IMR-90 (cell line): ENCODE measurements around the gene NDUFB2. TPM values are rescaled to one million over a fixed set of nuclear protein-coding genes. Genes with fewer than 3 reads are reported as not detected.

Experiments
- ATAC-seq: fragments of 200-7000 bp; cut with Tn5 transposase; 2 replicates; pipeline ENCODE4 v1.9.1; 2020; ENCODE audit warnings: low read depth, mild to moderate bottlenecking, moderate library complexity
- BruUV-seq: library from RNA; stranded (reverse); fragments of 400-500 nt; replicated peaks from 2 replicates; lab custom pipeline; 2021; lab: Mats Ljungman, UMichigan
- CTCF ChIA-PET: fragments of 300-600 bp; formaldehyde crosslinking; extraction: SDS; loops from one replicate; lab custom pipeline; 2021; ENCODE audit warnings: antibody characterized with exemption; lab: Yijun Ruan, JAX
- POLR2A ChIA-PET: fragments of 300-600 bp; sonication (Branson Sonifier 250); formaldehyde crosslinking; loops from one replicate; lab custom pipeline; 2022; ENCODE audit warnings: antibody characterized with exemption; ENCODE audit not compliant: unreplicated experiment; lab: Charles Lee
- DNase-seq: peaks from one replicate; pipeline ENCODE4 v3.0.0; 2013
- H2AFZ ChIP-seq: replicated peaks from 2 replicates; pipeline ENCODE3; 2013; ENCODE audit warnings: low read length, mild to moderate bottlenecking; ENCODE audit not compliant: poor library complexity
- H2AK5ac ChIP-seq: 2 replicates; pipeline ENCODE4 v1.6.1; 2013; ENCODE audit warnings: low read depth, low read length, inconsistent platforms
- H2AK9ac ChIP-seq: replicated peaks from 2 replicates; pipeline ENCODE3; 2013; ENCODE audit warnings: mild to moderate bottlenecking, low read depth, low read length, moderate library complexity; ENCODE audit not compliant: poor library complexity
- H2BK120ac ChIP-seq: 2 replicates; pipeline ENCODE4 v1.6.1; 2013; ENCODE audit warnings: low read depth, low read length, inconsistent platforms
- H2BK15ac ChIP-seq: 3 replicates; pipeline ENCODE4 v1.6.1; 2013; ENCODE audit warnings: low read depth, low read length, inconsistent platforms
- H2BK20ac ChIP-seq: 2 replicates; pipeline ENCODE4 v1.6.1; 2013; ENCODE audit warnings: low read depth, mild to moderate bottlenecking, inconsistent platforms, low read length, moderate library complexity
- H2BK5ac ChIP-seq: 2 replicates; pipeline ENCODE4 v1.6.1; 2013; ENCODE audit warnings: mild to moderate bottlenecking, low read depth, low read length, inconsistent platforms; ENCODE audit not compliant: poor library complexity, severe bottlenecking
- H3K14ac ChIP-seq: replicated peaks from 2 replicates; pipeline ENCODE4 v1.6.1; 2013; ENCODE audit warnings: low read depth, low read length, inconsistent platforms
- H3K18ac ChIP-seq: 2 replicates; pipeline ENCODE4 v1.6.1; 2013; ENCODE audit warnings: low read depth, low read length, control low read depth
- H3K23ac ChIP-seq: 2 replicates; pipeline ENCODE4 v1.6.1; 2013; ENCODE audit warnings: low read depth, low read length, inconsistent platforms
- H3K27ac ChIP-seq: 2 replicates; pipeline ENCODE4 v1.5.1; 2013; ENCODE audit warnings: mild to moderate bottlenecking, control low read depth, low read length; ENCODE audit not compliant: insufficient read depth
- H3K27me3 ChIP-seq: 2 replicates; pipeline ENCODE4 v1.6.1; 2013; ENCODE audit warnings: low read length; ENCODE audit not compliant: control insufficient read depth, insufficient read depth
- H3K36me3 ChIP-seq: 2 replicates; pipeline ENCODE4 v1.6.1; 2013; ENCODE audit warnings: low read length, mixed read lengths; ENCODE audit not compliant: control insufficient read depth, insufficient read depth
- H3K4ac ChIP-seq: 2 replicates; pipeline ENCODE4 v1.6.1; 2013; ENCODE audit warnings: low read depth, low read length, inconsistent platforms
- H3K4me1 ChIP-seq: 2 replicates; pipeline ENCODE4 v1.6.1; 2013; ENCODE audit warnings: low read length, mixed read lengths; ENCODE audit not compliant: control insufficient read depth, insufficient read depth
- H3K4me2 ChIP-seq: 2 replicates; pipeline ENCODE4 v1.6.1; 2013; ENCODE audit warnings: low read depth, mild to moderate bottlenecking, control low read depth, low read length, moderate library complexity
- H3K4me3 ChIP-seq: 2 replicates; pipeline ENCODE4 v1.5.1; 2013; ENCODE audit warnings: low read depth, mild to moderate bottlenecking, control low read depth, low read length, moderate library complexity; ENCODE audit not compliant: insufficient read depth
- H3K56ac ChIP-seq: 2 replicates; pipeline ENCODE4 v1.6.1; 2013; ENCODE audit warnings: low read length, inconsistent platforms; ENCODE audit not compliant: insufficient read depth; ENCODE audit errors: extremely low read depth
- H3K79me1 ChIP-seq, 2 experiments: 2 replicates each; pipeline ENCODE4 v1.6.1; 2013; ENCODE audit warnings: low read length in 2 of 2, inconsistent platforms in 1 of 2, low read depth in 1 of 2
- H3K9ac ChIP-seq: 2 replicates; pipeline ENCODE4 v1.6.1; 2013; ENCODE audit warnings: low read depth, low read length, control low read depth
- H3K9me1 ChIP-seq: 2 replicates; pipeline ENCODE4 v1.6.1; 2013; ENCODE audit warnings: low read length, inconsistent platforms; ENCODE audit not compliant: insufficient read depth
- H3K9me3 ChIP-seq: 2 replicates; pipeline ENCODE4 v1.6.1; 2013; ENCODE audit warnings: low read length; ENCODE audit not compliant: control insufficient read depth, insufficient read depth
- H4K20me1 ChIP-seq: 2 replicates; pipeline ENCODE4 v1.6.1; 2013; ENCODE audit warnings: low read length, inconsistent platforms; ENCODE audit not compliant: insufficient read depth
- H4K5ac ChIP-seq: 2 replicates; pipeline ENCODE4 v1.6.1; 2013; ENCODE audit warnings: mild to moderate bottlenecking, low read depth, low read length, control low read depth
- H4K8ac ChIP-seq, 2 experiments: 2 replicates each; pipeline ENCODE4 v1.6.1; 2013; ENCODE audit warnings: low read depth in 2 of 2, low read length in 2 of 2, control low read depth in 1 of 2, inconsistent platforms in 1 of 2
- H4K91ac ChIP-seq: 2 replicates; pipeline ENCODE4 v1.6.1; 2013; ENCODE audit warnings: low read depth, low read length, inconsistent platforms; ENCODE audit not compliant: insufficient read depth
- BHLHE40 ChIP-seq: fragments of 150-350 bp; IDR thresholded peaks from 2 replicates; pipeline ENCODE4 v1.6.1; 2016; ENCODE audit warnings: mild to moderate bottlenecking, low read depth, low read length
- CEBPB ChIP-seq: IDR thresholded peaks from 2 replicates; pipeline ENCODE4 v1.6.1; 2012; ENCODE audit warnings: low read depth, low read length, improper control_type of control experiment
- CHD1 ChIP-seq: IDR thresholded peaks from 2 replicates; pipeline ENCODE4 v1.6.1; 2012; ENCODE audit warnings: low read depth, low read length, improper control_type of control experiment
- CTCF ChIP-seq: conservative IDR thresholded peaks from 2 replicates; pipeline ENCODE4 v1.5.1; 2012; ENCODE audit warnings: mild to moderate bottlenecking, low read depth, low read length, improper control_type of control experiment
- FOS ChIP-seq: fragments of 150-350 bp; IDR thresholded peaks from 2 replicates; pipeline ENCODE4 v1.6.1; 2016; ENCODE audit warnings: low read depth, low read length
- MAFK ChIP-seq: IDR thresholded peaks from 2 replicates; pipeline ENCODE4 v1.6.1; 2012; ENCODE audit warnings: low read depth, low read length, improper control_type of control experiment
- MAZ ChIP-seq: IDR thresholded peaks from 2 replicates; pipeline ENCODE4 v1.6.1; 2012; ENCODE audit warnings: low read depth, mild to moderate bottlenecking, low read length, improper control_type of control experiment, moderate library complexity, borderline replicate concordance
- MXI1 ChIP-seq: IDR thresholded peaks from 2 replicates; pipeline ENCODE4 v1.6.1; 2012; ENCODE audit warnings: low read depth, mild to moderate bottlenecking, low read length, moderate library complexity, borderline replicate concordance
- NFE2L2 ChIP-seq: fragments of 150-350 bp; IDR thresholded peaks from 2 replicates; pipeline ENCODE4 v1.6.1; 2016; ENCODE audit warnings: low read depth, mild to moderate bottlenecking, low read length
- POLR2A ChIP-seq: IDR thresholded peaks from 2 replicates; pipeline ENCODE4 v1.6.1; 2012; ENCODE audit warnings: mild to moderate bottlenecking, low read depth, low read length
- RAD21 ChIP-seq: IDR thresholded peaks from 2 replicates; pipeline ENCODE4 v1.6.1; 2012; ENCODE audit warnings: low read length, improper control_type of control experiment
- RCOR1 ChIP-seq: IDR thresholded peaks from 2 replicates; pipeline ENCODE4 v1.6.1; 2012; ENCODE audit warnings: mild to moderate bottlenecking, low read length, improper control_type of control experiment; ENCODE audit not compliant: insufficient replicate concordance
- RFX5 ChIP-seq: IDR thresholded peaks from 2 replicates; pipeline ENCODE4 v1.8.0; 2012; ENCODE audit warnings: low read depth, mild to moderate bottlenecking, low read length, moderate library complexity
- SMC3 ChIP-seq: fragments of 150-350 bp; IDR thresholded peaks from 2 replicates; pipeline ENCODE4 v1.6.1; 2016; ENCODE audit warnings: low read depth, mild to moderate bottlenecking, antibody characterized with exemption, low read length, moderate library complexity
- USF2 ChIP-seq: fragments of 150-350 bp; IDR thresholded peaks from 2 replicates; pipeline ENCODE4 v1.6.1; 2017; ENCODE audit warnings: mild to moderate bottlenecking, antibody characterized with exemption, low read length, low read depth
- whole genome bisulfite sequencing, 2 experiments: methylation state at CpG; one replicate each; pipeline versions ENCODE4 v1.1.5 to v1.1.7; 2013; ENCODE audit warnings: missing lambda C conversion rate in 2 of 2; ENCODE audit not compliant: insufficient read length in 1 of 2; ENCODE audit errors: extremely low coverage in 2 of 2; 5-methylcytosine and 5-hydroxymethylcytosine counted together
- dilution Hi-C: fragments of 300-500 bp; cut with HindIII; formaldehyde crosslinking; loops from one replicate; pipeline ENCODE4 v1.14.3; 2018; ENCODE audit warnings: low sequenced_read_pairs; ENCODE audit not compliant: unreplicated experiment
- in situ Hi-C: fragments of 300-500 bp; cut with MboI; formaldehyde crosslinking; loops from 3 replicates; pipeline ENCODE4 v1.14.3; 2019; ENCODE audit warnings: low sequenced_read_pairs, inconsistent platforms, mixed read lengths
- intact Hi-C: fragments of 100-400 bp; cut with micrococcal nuclease; formaldehyde crosslinking; loops from 2 replicates; pipeline ENCODE4 v1.10.0; 2022
- polyA plus RNA-seq, 3 experiments: library from polyadenylated mRNA; depleted of rRNA; stranded (reverse); fragments of >200 nt; gene quantifications; 2 replicates each; pipeline ENCODE4 v1.2.3, GENCODE V29; 2012; ENCODE audit warnings: low replicate concordance in 1 of 3
- total RNA-seq: library from RNA; depleted of rRNA; stranded (reverse); fragments of >200 nt; gene quantifications from 2 replicates; pipeline ENCODE4 v1.2.3, GENCODE V29; 2012

The NDUFB2 gene
- total and polyA plus RNA-seq, 2 of the 4 experiments (the other 2 are of a cell fraction), result 81.7 to 143 TPM

GRCh38 chr7:140655511-140656408 lies 40.7 kb upstream of the NDUFB2 start:
- no peaks in the 10 kb centered on the region for H3K36me3 ChIP-seq
- H3K4me3 ChIP-seq, result no peak overlapping the region
- dilution Hi-C loops, result no loop called here
- H3K9ac ChIP-seq, result no peak overlapping the region
- H2BK120ac ChIP-seq, result no peak overlapping the region
- H3K4me1 ChIP-seq, result peaks cover 7% of the 10 kb centered on the region
- WGBS, 2 experiments, result 96% methylated on average over 5 of the region's 16 CpGs; no CpG with 5 or more reads in 1 of the 2 experiments
- DNase-seq (no peak), ATAC-seq (peak; percentile 4; the same call in 1 of the 2 replicates)
- H3K56ac ChIP-seq, result no peak overlapping the region
- peak overlapping the region in 1 of 2 experiments; percentile 36; a peak in 1 of 4 replicates for H4K8ac ChIP-seq
- no peak overlapping the region; the same call in 1 of the 2 replicates for H2AK5ac ChIP-seq
- H3K9me3 ChIP-seq, result no peaks in the 10 kb centered on the region
- H3K14ac ChIP-seq, result no peak overlapping the region
- no peak overlapping the region for H3K23ac ChIP-seq
- no peak overlapping the region for H2BK20ac ChIP-seq
- no peak overlapping the region for H3K4me2 ChIP-seq
- in situ Hi-C loops, result no loop called here
- no peak overlapping the region for H3K27ac ChIP-seq
- H3K9me1 ChIP-seq, result no peaks in the 10 kb centered on the region
- peaks cover 3% of the 10 kb centered on the region; the same call in 1 of the 2 replicates for H3K27me3 ChIP-seq
- ChIA-PET POLR2A (no interaction called here), CTCF (interaction anchor here (1.0 kb wide), 1 partner anchor 138 kb away, joined by 6 read pairs; no protein-coding TSS in a partner anchor)
- H2AFZ ChIP-seq, result peak overlapping the region; percentile 36
- no peak overlapping the region for H3K18ac ChIP-seq
- H4K91ac ChIP-seq, result no peak overlapping the region
- no peak overlapping the region for H4K5ac ChIP-seq
- no peaks in the 10 kb centered on the region for H3K79me1 ChIP-seq
- no peak overlapping the region for H3K4ac ChIP-seq
- no peak overlapping the region for H2BK15ac ChIP-seq
- no peaks in the 10 kb centered on the region for H4K20me1 ChIP-seq
- intact Hi-C loops, result no loop called here
- H2AK9ac ChIP-seq, result peak overlapping the region; percentile 28
- no TSS peak for BruUV-seq
- no peak overlapping the region for H2BK5ac ChIP-seq
- TF ChIP-seq CHD1 (no peak), USF2 (no peak), RFX5 (no peak), SMC3 (no peak), RAD21 (no peak), CTCF (no peak), BHLHE40 (no peak), MAFK (no peak), POLR2A (no peak), MXI1 (no peak), CEBPB (no peak), FOS (no peak), MAZ (no peak), RCOR1 (no peak), NFE2L2 (no peak)
